HCT116 (cell line): ENCODE data around the gene RAPGEFL1. TPM values are rescaled to one million over a fixed set of nuclear protein-coding genes. Genes with fewer than 3 reads are reported as not detected.

Experiments
- ATAC-seq: fragments of 200-7000 bp; cut with Tn5 transposase; 2 replicates; pipeline ENCODE4 v1.9.1; 2020; ENCODE audit warnings: mild to moderate bottlenecking, moderate library complexity
- BruUV-seq: library from RNA; stranded (reverse); fragments of 400-500 nt; replicated peaks from 2 replicates; lab custom pipeline; 2021; lab: Mats Ljungman, UMichigan
- CTCF ChIA-PET: fragments of 300-600 bp; sonication (Branson Sonifier 250); formaldehyde crosslinking; loops from one replicate; lab custom pipeline; 2021; ENCODE audit warnings: antibody characterized with exemption; lab: Charles Lee
- POLR2A ChIA-PET: fragments of 300-600, 350-600 bp; sonication (Branson Sonifier 250); formaldehyde crosslinking; loops from one replicate; lab custom pipeline; 2021; ENCODE audit warnings: antibody characterized with exemption; lab: Charles Lee
- RAD21 ChIA-PET, 2 experiments: fragments of 300-600 bp; sonication (Branson Sonifier 250); formaldehyde crosslinking; loops; one replicate each; lab custom pipeline; 2023; ENCODE audit warnings: low total read pairs in 2 of 2; ENCODE audit not compliant: uncharacterized antibody in 2 of 2, unreplicated experiment in 2 of 2, low non-redundant PET in 1 of 2; lab: Charles Lee
- DNase-seq: peaks from one replicate; pipeline ENCODE4 v3.0.0-alpha.2; 2010; ENCODE audit warnings: low read depth, low spot score
- H2AFZ ChIP-seq: fragments of 200-600 bp; shearing (Covaris generic), sonication (generic); 2 replicates; pipeline ENCODE4 v1.6.1; 2017; ENCODE audit warnings: low read depth, mixed run types, mixed read lengths, antibody characterized with exemption, low read length; ENCODE audit not compliant: poor library complexity, severe bottlenecking
- H3K27ac ChIP-seq: 2 replicates; pipeline ENCODE4 v1.5.1; 2012; ENCODE audit warnings: low read depth, low read length
- H3K27me3 ChIP-seq: fragments of 200-600 bp; sonication (generic); 2 replicates; pipeline ENCODE4 v1.6.1; 2016; ENCODE audit warnings: mixed run types, low read length, mixed read lengths; ENCODE audit not compliant: insufficient read depth
- H3K36me3 ChIP-seq, 2 experiments: fragments of 200-500 bp in 1 of 2; fragments of 200-600 bp in 1 of 2; sonication (Bioruptor generic) in 1 of 2; sonication (generic) in 1 of 2; 2 replicates each; pipeline versions ENCODE4 v1.5.1 to v1.6.1; 2014 to 2016; ENCODE audit warnings: low read length in 2 of 2, inconsistent platforms in 1 of 2, mixed read lengths in 1 of 2, mixed run types in 1 of 2; ENCODE audit not compliant: insufficient read depth in 2 of 2, control insufficient read depth in 1 of 2
- H3K4me1 ChIP-seq, 2 experiments: fragments of 200-600 bp in 1 of 2; sonication (generic) in 1 of 2; 2 replicates each; pipeline versions ENCODE4 v1.5.1 to v1.6.1; 2012 to 2017; ENCODE audit warnings: low read length in 2 of 2, inconsistent platforms in 1 of 2, mild to moderate bottlenecking in 1 of 2, mixed read lengths in 1 of 2, mixed run types in 1 of 2, moderate library complexity in 1 of 2; ENCODE audit not compliant: insufficient read depth in 2 of 2, control insufficient read depth in 1 of 2
- H3K4me2 ChIP-seq: fragments of 200-600 bp; sonication (generic); 2 replicates; pipeline ENCODE4 v1.6.1; 2017; ENCODE audit warnings: mixed run types, low read length, mixed read lengths
- H3K4me3 ChIP-seq, 2 experiments: fragments of 200-600 bp in 1 of 2; sonication (generic) in 1 of 2; replicated peaks in 1 of 2; 2 replicates each; pipeline ENCODE4 v1.5.1; 2011 to 2016; ENCODE audit warnings: low read length in 2 of 2, control low read depth in 1 of 2, low read depth in 1 of 2, mild to moderate bottlenecking in 1 of 2, mixed read lengths in 1 of 2, mixed run types in 1 of 2
- H3K79me2 ChIP-seq: fragments of 200-600 bp; sonication (generic); 2 replicates; pipeline ENCODE4 v1.6.1; 2017; ENCODE audit warnings: mild to moderate bottlenecking, mixed run types, low read length, moderate library complexity, mixed read lengths; ENCODE audit not compliant: insufficient read depth
- H3K9ac ChIP-seq: fragments of 200-600 bp; sonication (generic); 2 replicates; pipeline ENCODE4 v1.6.1; 2016; ENCODE audit warnings: low read length, mixed read lengths
- H3K9me2 ChIP-seq: fragments of 200-600 bp; sonication (generic), shearing (Covaris generic); 2 replicates; pipeline ENCODE4 v1.6.1; 2017; ENCODE audit warnings: mixed run types, mild to moderate bottlenecking, moderate library complexity; ENCODE audit not compliant: insufficient read depth
- H3K9me3 ChIP-seq, 2 experiments: fragments of 200-500 bp in 1 of 2; fragments of 200-600 bp in 1 of 2; sonication (Bioruptor generic) in 1 of 2; sonication (generic) in 1 of 2; 2 replicates each; pipeline ENCODE4 v1.6.1; 2014 to 2017; ENCODE audit warnings: low read length in 2 of 2, mixed read lengths in 2 of 2, inconsistent platforms in 1 of 2, low read depth in 1 of 2, mild to moderate bottlenecking in 1 of 2, mixed run types in 1 of 2, moderate library complexity in 1 of 2; ENCODE audit not compliant: control insufficient read depth in 1 of 2, insufficient read depth in 1 of 2
- H4K20me1 ChIP-seq: fragments of 200-600 bp; sonication (generic), shearing (Covaris generic); 2 replicates; pipeline ENCODE4 v1.6.1; 2017; ENCODE audit warnings: mixed run types, mild to moderate bottlenecking, moderate library complexity; ENCODE audit not compliant: insufficient read depth
- CBX3 ChIP-seq: IDR thresholded peaks from 2 replicates; pipeline ENCODE4 v1.6.1; 2012; ENCODE audit warnings: low read depth
- EGR1 ChIP-seq: IDR thresholded peaks from 2 replicates; pipeline ENCODE4 v1.6.1; 2012; ENCODE audit warnings: low read depth
- ELF1 ChIP-seq: IDR thresholded peaks from 2 replicates; pipeline ENCODE4 v1.6.1; 2012; ENCODE audit warnings: low read depth, borderline replicate concordance
- EZH2 ChIP-seq: fragments of 200-600 bp; sonication (generic); IDR thresholded peaks from 2 replicates; pipeline ENCODE4 v1.6.1; 2017; ENCODE audit warnings: antibody characterized with exemption, mixed run types
- EZH2phosphoT487 ChIP-seq: fragments of 200-600 bp; IDR thresholded peaks from 2 replicates; pipeline ENCODE4 v1.6.1; 2018; ENCODE audit warnings: antibody characterized with exemption, borderline replicate concordance
- FOSL1 ChIP-seq: IDR thresholded peaks from 2 replicates; pipeline ENCODE4 v1.6.1; 2012; ENCODE audit warnings: low read depth
- POLR2A ChIP-seq: IDR thresholded peaks from 2 replicates; pipeline ENCODE4 v1.7.0; 2011; ENCODE audit warnings: borderline replicate concordance; ENCODE audit not compliant: insufficient read depth, insufficient read length; ENCODE audit errors: extremely low read depth
- POLR2AphosphoS5 ChIP-seq: IDR thresholded peaks from 2 replicates; pipeline ENCODE4 v1.6.1; 2011; ENCODE audit warnings: mild to moderate bottlenecking, low read depth, low read length, moderate library complexity
- RAD21 ChIP-seq: IDR thresholded peaks from 2 replicates; pipeline ENCODE4 v1.6.1; 2012; ENCODE audit warnings: low read depth, mild to moderate bottlenecking
- SIN3A ChIP-seq: IDR thresholded peaks from 2 replicates; pipeline ENCODE4 v1.6.1; 2012; ENCODE audit warnings: low read depth
- SP1 ChIP-seq: IDR thresholded peaks from 2 replicates; pipeline ENCODE4 v1.6.1; 2012; ENCODE audit warnings: low read depth
- SRF ChIP-seq: IDR thresholded peaks from 2 replicates; pipeline ENCODE4 v1.6.1; 2012; ENCODE audit warnings: low read depth
- TCF7L2 ChIP-seq: IDR thresholded peaks from 2 replicates; pipeline ENCODE4 v1.7.0; 2011; ENCODE audit warnings: borderline replicate concordance, inconsistent platforms; ENCODE audit not compliant: insufficient read depth, insufficient read length; ENCODE audit errors: extremely low read depth
- intact Hi-C: fragments of 100-400 bp; cut with micrococcal nuclease; formaldehyde crosslinking; loops from 2 replicates; pipeline ENCODE4 v1.10.0; 2022
- total RNA-seq: library from RNA; stranded (reverse); gene quantifications from one replicate; pipeline ENCODE4 v1.2.1, GENCODE V29; 2021; ENCODE audit not compliant: unreplicated experiment
- TF ChIP-seq, protein P1 (sequence below), 3 experiments: fragments of 200-600 bp in 1 of 3; sonication (generic) in 1 of 3; IDR thresholded peaks in 2 of 3; conservative IDR thresholded peaks in 1 of 3; 2 replicates each; pipeline ENCODE4 v1.5.1; 2012 to 2017; ENCODE audit warnings: low read depth in 2 of 3, low read length in 2 of 3, antibody characterized with exemption in 1 of 3, borderline replicate concordance in 1 of 3, control low read depth in 1 of 3, mild to moderate bottlenecking in 1 of 3, mixed read lengths in 1 of 3, mixed run types in 1 of 3, moderate library complexity in 1 of 3; ENCODE audit not compliant: insufficient read depth in 1 of 3
- TF ChIP-seq, protein P2 (sequence below): IDR thresholded peaks from 2 replicates; pipeline ENCODE4 v1.6.1; 2012

RAPGEFL1 gene
- total RNA-seq, 1 experiment from 2014 or later = 9.7 TPM

DNA sequence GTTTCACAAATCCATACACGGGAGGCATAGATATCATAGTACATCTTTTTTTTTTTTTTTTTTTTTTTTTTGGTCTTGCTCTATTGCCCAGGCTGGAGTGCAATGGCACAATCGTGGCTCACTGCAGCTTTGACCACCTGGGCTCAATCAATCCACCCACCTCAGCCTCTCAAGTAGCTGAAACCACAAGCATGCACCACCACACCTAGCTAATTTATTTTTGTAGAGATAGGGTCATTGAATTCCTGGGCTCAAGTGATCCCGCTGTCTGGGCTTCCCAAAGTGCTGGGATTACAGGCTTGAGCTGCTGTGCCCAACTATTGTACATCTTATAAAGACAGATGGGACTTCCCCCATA lies 3.5 kb upstream of the RAPGEFL1 start:
- H3K79me2 ChIP-seq = peaks cover 2% of the 10 kb centered on the region; the same call in 1 of the 2 replicates
- TF ChIP-seq, protein P1, sequence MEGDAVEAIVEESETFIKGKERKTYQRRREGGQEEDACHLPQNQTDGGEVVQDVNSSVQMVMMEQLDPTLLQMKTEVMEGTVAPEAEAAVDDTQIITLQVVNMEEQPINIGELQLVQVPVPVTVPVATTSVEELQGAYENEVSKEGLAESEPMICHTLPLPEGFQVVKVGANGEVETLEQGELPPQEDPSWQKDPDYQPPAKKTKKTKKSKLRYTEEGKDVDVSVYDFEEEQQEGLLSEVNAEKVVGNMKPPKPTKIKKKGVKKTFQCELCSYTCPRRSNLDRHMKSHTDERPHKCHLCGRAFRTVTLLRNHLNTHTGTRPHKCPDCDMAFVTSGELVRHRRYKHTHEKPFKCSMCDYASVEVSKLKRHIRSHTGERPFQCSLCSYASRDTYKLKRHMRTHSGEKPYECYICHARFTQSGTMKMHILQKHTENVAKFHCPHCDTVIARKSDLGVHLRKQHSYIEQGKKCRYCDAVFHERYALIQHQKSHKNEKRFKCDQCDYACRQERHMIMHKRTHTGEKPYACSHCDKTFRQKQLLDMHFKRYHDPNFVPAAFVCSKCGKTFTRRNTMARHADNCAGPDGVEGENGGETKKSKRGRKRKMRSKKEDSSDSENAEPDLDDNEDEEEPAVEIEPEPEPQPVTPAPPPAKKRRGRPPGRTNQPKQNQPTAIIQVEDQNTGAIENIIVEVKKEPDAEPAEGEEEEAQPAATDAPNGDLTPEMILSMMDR (IDR thresholded peaks at IDR 0.05 in 2 of 3, conservative IDR thresholded peaks at IDR 0.05 in 1 of 3; ENCODE audit: borderline replicate concordance in 1 of 3, insufficient read depth in 1 of 3, low read depth in 2 of 3, low read length in 2 of 3) = no peak
- TF ChIP-seq FOSL1 (no peak), EZH2phosphoT487 (no peak), ELF1 (no peak), CBX3 (no peak), EGR1 (no peak)
- intact Hi-C loops = no loop called here
- no peaks in the 10 kb centered on the region for H3K27me3 ChIP-seq
- ChIA-PET RAD21 (no interaction called here), CTCF (interaction anchor here (0.6 kb wide), 1 partner anchor 116 kb away, joined by 3 read pairs; no protein-coding TSS in a partner anchor), POLR2A (no interaction called here)
- no peak overlapping the region for H2AFZ ChIP-seq
- H3K9me3 ChIP-seq = no peaks in the 10 kb centered on the region
- no peak overlapping the region for H3K27ac ChIP-seq
- no peaks in the 10 kb centered on the region for H4K20me1 ChIP-seq
- ATAC-seq (no peak), DNase-seq (no peak)
- peaks cover 19 to 28% of the 10 kb centered on the region in 2 experiments for H3K4me1 ChIP-seq
- H3K9me2 ChIP-seq = no peaks in the 10 kb centered on the region
- no peak overlapping the region for H3K4me2 ChIP-seq
- H3K36me3 ChIP-seq = peaks cover 35 to 40% of the 10 kb centered on the region in 2 experiments
- no peak overlapping the region for H3K4me3 ChIP-seq
- no TSS peak for BruUV-seq
- H3K9ac ChIP-seq = no peak overlapping the region

DNA sequence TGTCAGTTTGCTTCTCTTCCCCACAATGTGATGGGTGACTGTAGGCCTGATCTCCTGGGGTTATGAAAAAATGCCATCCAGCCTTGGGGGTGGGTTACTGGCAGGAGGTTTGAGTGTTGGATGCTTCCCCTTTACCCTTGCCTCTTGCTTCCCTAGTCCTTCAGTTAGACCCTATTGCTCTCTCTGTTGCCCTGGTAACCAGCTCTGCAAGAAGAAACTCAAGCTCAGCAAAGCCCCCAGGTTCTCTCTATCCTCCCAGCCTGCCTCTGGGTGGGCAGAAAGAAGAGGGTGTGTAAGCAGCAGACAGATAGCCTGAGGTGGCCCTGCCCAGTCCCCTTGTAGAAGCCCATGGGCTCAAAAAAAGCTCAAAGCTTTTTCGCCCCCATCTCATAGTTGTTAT lies 2.8 kb upstream of the RAPGEFL1 start:
- no peaks in the 10 kb centered on the region for H3K9me2 ChIP-seq
- H3K9ac ChIP-seq = no peak overlapping the region
- peaks cover 24 to 36% of the 10 kb centered on the region in 2 experiments for H3K4me1 ChIP-seq
- BruUV-seq = no TSS peak
- no peak overlapping the region for H2AFZ ChIP-seq
- no peaks in the 10 kb centered on the region for H3K79me2 ChIP-seq
- no peaks in the 10 kb centered on the region for H3K9me3 ChIP-seq
- H3K27ac ChIP-seq = no peak overlapping the region
- POLR2A ChIA-PET = interaction anchor here (0.8 kb wide), 1 partner anchor 60 kb away, joined by 3 read pairs; no protein-coding TSS in a partner anchor
- DNase-seq (no peak), ATAC-seq (no peak)
- no peak overlapping the region for H3K4me3 ChIP-seq
- H3K27me3 ChIP-seq = no peaks in the 10 kb centered on the region
- no peaks in the 10 kb centered on the region for H4K20me1 ChIP-seq
- CTCF ChIA-PET = no interaction called here
- H3K36me3 ChIP-seq = peaks cover 27 to 32% of the 10 kb centered on the region in 2 experiments
- intact Hi-C loops = no loop called here
- RAD21 ChIA-PET = no interaction called here
- no peak overlapping the region for H3K4me2 ChIP-seq
- TF ChIP-seq RAD21 (no peak), SP1 (no peak), SIN3A (no peak), CBX3 (no peak), EZH2phosphoT487 (no peak), EZH2 (no peak), TCF7L2 (no peak), POLR2A (no peak), SRF (no peak), ELF1 (no peak), POLR2AphosphoS5 (no peak)
- TF ChIP-seq, protein P1 (IDR thresholded peaks at IDR 0.05 in 2 of 3, conservative IDR thresholded peaks at IDR 0.05 in 1 of 3; ENCODE audit: borderline replicate concordance in 1 of 3, insufficient read depth in 1 of 3, low read depth in 2 of 3, low read length in 2 of 3) = no peak
- TF ChIP-seq, protein P2, sequence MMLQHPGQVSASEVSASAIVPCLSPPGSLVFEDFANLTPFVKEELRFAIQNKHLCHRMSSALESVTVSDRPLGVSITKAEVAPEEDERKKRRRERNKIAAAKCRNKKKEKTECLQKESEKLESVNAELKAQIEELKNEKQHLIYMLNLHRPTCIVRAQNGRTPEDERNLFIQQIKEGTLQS = no peak
